Measurements from ENCODE around the gene SF3B2. TPM values are rescaled to one million over a fixed set of nuclear protein-coding genes. Genes with fewer than 3 reads are reported as not detected.
A peak's percentile ranks its signal among the peaks of the same experiment; 100 is the strongest.

Gene SF3B2
- total and polyA plus RNA-seq, 9 of the 15 experiments (the other 6 are each of a cell fraction or from before 2014, with no cell fraction given), result 58.3 to 248 (median 157) TPM

- no peak for TF ChIP-seq ZNF318 (IDR thresholded peaks at IDR 0.05; ENCODE audit: borderline replicate concordance in 1 of 2, low read depth in 1 of 2)
- TF ChIP-seq ZHX1 (conservative IDR thresholded peaks at IDR 0.05; ENCODE audit: low read length), result no peak
- no peak for TF ChIP-seq RAD51 (IDR thresholded peaks at IDR 0.05; ENCODE audit: borderline replicate concordance, low read depth)
- no peak for TF ChIP-seq BACH1 (tag; IDR thresholded peaks at IDR 0.05)
- TF ChIP-seq SRSF9 (IDR thresholded peaks at IDR 0.05; ENCODE audit: borderline replicate concordance, low read depth, low read length), result no peak
- TF ChIP-seq MAFG (tag; conservative IDR thresholded peaks at IDR 0.05), result no peak
- peak; percentile 92 for TF ChIP-seq SUPT5H (IDR thresholded peaks at IDR 0.05)
- no peak; the same call in 1 of the 2 replicates for TF ChIP-seq KLF1 (tag; IDR thresholded peaks at IDR 0.05)
- TF ChIP-seq ZBTB9 (CRISPR knock-in tag; IDR thresholded peaks at IDR 0.05), result no peak; the same call in 1 of the 2 replicates
- no peak; the same call in 1 of the 2 replicates for TF ChIP-seq THAP12 (CRISPR knock-in tag; IDR thresholded peaks at IDR 0.05)
- TF ChIP-seq ZKSCAN8 (CRISPR knock-in tag; IDR thresholded peaks at IDR 0.05), result no peak
- no peak for TF ChIP-seq OTX1 (CRISPR knock-in tag; IDR thresholded peaks at IDR 0.05)
Observed at GRCh38 chr11:66051766-66052663, at the start of gene SF3B2 (continued).

All from K562 (cell line).